ENCODE measurements around the gene CCSER2.
A peak's percentile ranks its signal among the peaks of the same experiment; 100 is the strongest.
"Not testable (repeated sequence)": the region's sequence is repeated elsewhere in the genome, so short reads cannot be mapped to it uniquely, and the experiment has no call there.

CCSER2 gene, protein sequence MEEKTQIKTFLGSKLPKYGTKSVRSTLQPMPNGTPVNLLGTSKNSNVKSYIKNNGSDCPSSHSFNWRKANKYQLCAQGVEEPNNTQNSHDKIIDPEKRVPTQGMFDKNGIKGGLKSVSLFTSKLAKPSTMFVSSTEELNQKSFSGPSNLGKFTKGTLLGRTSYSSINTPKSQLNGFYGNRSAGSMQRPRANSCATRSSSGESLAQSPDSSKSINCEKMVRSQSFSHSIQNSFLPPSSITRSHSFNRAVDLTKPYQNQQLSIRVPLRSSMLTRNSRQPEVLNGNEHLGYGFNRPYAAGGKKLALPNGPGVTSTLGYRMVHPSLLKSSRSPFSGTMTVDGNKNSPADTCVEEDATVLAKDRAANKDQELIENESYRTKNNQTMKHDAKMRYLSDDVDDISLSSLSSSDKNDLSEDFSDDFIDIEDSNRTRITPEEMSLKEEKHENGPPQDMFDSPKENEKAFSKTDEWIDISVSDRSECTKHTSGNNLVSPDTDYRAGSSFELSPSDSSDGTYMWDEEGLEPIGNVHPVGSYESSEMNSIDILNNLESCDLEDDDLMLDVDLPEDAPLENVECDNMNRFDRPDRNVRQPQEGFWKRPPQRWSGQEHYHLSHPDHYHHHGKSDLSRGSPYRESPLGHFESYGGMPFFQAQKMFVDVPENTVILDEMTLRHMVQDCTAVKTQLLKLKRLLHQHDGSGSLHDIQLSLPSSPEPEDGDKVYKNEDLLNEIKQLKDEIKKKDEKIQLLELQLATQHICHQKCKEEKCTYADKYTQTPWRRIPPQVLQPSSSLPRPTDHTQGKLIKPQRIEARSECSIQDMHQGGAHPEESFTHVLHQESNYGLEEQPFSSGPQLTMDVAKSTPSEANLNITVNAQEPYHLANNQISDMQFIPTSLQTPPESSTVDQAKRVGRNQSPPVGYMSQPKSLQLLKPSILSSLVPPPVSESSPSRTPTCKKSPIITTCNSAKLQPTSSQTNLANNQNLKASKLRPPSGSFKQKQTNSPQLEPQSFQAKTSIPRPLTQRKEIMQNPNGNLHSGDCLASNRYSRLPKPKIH

DNA sequence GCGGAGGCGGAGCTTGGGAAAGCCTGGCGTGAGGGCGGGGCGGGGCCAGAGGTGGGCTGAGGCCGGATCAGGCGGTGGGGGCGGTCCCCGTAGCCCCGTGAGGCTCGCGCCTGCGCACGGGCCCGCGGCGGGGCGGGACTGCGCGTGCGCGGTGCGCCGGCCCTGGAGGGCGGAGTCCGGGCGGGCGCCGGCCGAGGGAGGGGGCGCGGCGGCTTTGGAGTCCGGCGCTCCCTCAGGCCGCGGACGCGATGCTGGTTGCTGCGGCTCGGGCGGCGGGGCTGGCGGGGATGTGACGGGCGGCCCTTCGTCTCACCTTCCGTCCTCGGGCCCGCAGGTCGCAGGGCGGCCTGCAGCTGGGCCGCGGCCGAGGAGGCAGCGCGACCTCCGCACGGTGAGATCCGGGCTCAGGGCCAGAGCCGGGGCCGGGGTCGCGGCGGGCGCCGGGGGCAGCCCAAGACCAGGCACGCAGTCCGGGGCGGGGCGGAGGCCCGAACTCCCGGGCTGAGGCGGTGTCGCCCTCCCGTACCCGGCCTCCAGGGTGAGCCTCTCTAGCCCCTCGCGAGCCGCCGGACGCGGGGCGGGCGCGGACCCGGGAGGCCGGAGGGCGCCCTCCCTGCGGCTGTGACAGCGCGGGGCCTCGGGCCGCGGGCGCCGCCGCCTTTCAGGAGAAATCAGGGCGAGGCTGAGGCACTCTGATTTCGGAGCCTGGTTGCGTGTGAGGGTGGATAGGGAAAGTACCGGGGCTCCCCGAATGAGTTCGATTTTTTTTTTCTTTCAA, at the start of gene CCSER2:
Gene CCSER2, plus strand, starts transcription at position 172 of the 778 bp plus-strand sequence. CDS start 42,464 bp downstream, outside the sequence.
- DNase-seq (ENCODE audit: low read depth, low spot score), result peak; percentile 79

DNA sequence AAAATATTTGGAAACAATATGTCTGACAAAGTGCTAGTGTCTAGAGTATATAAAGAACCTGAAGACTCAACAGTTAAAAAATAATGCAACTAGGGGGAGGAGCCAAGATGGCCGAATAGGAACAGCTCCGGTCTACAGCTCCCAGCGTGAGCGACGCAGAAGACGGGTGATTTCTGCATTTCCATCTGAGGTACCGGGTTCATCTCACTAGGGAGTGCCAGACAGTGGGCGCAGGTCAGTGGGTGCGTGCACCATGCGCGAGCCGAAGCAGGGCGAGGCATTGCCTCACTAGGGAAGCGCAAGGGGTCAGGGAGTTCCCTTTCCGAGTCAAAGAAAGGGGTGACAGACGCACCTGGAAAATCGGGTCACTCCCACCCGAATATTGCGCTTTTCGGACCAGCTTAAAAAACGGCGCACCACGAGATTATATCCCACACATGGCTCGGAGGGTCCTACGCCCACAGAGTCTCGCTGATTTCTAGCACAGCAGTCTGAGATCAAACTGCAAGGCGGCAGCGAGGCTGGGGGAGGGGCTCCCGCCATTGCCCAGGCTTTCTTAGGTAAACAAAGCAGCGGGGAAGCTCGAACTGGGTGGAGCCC, 48.4 kb upstream of the CCSER2 start:
- not testable (repeated sequence) for DNase-seq (ENCODE audit: low read depth, low spot score)

DNA sequence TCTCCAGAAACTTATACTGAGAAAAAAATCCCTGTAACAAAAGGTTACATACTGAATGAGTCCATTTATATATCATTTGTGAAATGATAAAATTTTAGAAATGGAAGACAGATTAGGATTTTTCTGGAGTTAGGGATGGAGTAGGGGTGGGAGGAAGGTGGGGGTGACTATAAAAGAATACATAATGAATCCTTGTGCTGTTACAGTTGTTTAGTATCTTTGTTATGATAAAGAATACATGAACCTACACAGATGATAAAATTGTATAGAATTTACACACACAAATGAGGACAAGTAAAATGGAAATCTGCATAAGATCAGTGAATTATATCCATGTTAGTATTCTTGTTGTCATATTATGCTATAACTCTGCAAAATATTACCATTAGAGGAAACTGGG, 41.7 kb upstream of the CCSER2 start:
- DNase-seq (ENCODE audit: low read depth, low spot score), result no peak

DNA sequence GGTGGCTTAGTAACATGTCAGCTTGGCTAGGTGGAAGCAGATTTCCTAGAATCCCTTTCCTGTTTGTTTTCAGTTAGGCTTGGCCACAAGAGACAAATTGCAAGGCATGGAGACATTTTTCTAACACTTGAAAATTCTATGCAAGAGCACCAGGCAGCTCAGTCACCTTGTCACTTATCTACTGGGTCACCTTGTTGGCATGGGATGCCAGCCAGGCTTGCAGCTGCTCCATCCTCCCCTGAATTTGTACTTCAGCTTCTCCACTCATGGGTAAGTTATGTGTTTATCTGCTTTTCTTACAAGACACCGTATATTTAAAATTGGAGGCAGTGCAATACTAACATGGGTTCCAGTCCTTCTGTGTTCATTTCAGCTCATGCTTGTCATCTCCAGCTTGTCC, 40.2 kb upstream of the CCSER2 start:
- DNase-seq (ENCODE audit: low read depth, low spot score), result no peak

DNA sequence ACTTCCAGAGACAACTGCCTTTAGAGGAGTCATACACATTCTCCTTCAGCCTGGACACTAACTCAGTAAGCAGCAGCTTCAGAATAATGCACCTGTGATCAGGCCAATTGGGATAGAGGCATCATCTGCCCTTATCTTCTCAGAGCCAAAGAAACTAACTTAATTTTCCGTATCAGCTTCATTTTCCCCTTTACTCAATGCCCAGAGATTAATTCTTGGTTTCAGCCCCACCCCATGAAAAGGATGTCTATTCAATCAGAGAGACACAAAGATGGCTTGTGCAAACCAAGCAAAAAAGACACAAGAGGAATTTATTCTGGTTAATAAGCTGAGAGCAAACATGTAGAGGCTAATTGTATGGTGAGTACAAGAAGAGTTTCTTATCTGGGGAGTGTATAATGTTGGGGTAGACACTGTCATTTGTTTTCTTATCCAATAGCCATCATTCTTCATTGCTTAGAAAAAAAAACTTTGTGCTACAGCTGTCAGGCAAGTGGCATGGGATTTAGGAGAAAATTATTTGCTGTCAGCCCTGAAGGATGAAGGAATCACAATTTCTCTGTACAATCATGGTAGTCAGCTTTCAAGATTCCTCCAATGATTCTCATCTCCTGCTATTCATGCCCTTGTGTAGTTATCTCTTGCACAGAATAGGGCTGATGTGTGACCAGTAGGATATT, 38.7 kb upstream of the CCSER2 start:
- no peak for DNase-seq (ENCODE audit: low read depth, low spot score)

DNA sequence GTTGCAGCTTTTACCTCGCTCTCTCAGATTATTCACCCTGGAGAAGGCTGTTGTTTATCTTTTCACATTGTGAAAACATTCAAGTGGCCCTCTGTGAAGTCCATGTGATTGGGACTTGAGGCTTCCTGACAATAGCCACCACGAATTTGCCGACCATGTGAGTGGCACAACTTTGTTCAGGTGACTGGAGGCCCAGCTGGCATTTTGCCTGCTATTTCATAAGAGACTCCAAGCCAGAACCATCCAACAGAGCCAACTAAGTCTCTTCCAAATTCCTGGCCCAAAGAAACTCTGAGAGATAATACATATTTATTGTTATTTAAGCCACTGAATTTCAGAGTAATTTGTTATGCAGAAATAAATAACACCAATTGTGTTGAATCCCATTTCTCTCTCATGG, 38.2 kb upstream of the CCSER2 start:
- no peak for DNase-seq (ENCODE audit: low read depth, low spot score)

DNA sequence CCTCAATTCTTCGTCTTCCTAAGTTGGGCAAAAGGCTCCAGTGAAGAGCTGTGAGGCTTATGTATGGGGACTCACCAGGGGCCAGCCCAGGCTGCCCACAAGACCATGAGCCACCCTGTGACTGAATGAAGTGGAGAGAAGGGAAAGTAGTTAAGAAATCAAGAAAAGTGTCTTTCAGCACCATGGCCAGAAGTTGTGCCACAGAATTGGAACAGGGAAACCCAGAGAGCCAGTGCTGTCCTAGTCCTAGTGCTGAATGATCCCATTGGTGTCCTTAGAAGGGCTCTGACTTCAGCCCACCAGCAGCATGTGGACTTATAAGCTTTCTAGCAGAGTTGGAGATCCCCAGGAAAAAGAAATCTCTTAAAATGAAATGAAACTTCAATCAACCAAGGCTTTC, 37.0 kb upstream of the CCSER2 start:
- DNase-seq (ENCODE audit: low read depth, low spot score), result no peak

DNA sequence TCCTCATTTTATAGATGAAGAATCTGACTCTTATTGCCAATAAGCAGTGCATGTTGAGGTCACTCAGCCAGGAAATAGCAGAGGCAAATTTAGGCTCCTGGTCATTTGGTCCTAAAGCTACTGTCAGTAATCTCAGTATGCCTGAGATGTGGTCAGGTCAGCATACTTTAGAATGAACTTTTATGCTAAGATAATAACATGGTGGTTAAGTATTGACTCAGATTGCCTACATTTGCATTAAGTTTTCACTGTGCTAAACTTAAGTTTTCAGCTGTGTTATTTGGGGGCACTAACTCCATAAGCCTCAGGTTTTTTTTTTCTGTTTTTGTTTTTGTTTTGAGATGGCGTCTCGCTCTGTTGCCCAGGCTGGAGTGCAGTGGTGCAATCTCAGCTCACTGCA, 35.9 kb upstream of the CCSER2 start:
- no peak for DNase-seq (ENCODE audit: low read depth, low spot score)

DNA sequence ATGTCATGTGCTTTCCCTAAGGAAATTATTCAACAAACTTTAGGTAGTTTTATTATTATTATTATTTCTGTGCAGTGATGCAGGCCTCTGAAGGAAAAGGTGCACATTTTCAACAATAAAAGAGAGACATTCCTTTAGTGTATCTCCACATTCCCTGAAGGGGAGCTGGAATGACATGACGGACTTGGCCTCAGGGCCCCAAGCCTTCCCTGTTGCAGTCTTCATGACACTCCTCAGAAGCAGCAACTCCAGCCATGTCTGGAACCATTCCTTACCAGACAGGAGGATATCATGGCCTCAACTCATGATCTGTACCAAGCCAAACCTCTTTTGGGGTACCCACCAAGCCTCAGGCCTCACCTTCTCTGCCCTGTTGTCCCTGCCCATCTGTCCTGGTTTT, 35.2 kb upstream of the CCSER2 start:
- no peak for DNase-seq (ENCODE audit: low read depth, low spot score)

DNA sequence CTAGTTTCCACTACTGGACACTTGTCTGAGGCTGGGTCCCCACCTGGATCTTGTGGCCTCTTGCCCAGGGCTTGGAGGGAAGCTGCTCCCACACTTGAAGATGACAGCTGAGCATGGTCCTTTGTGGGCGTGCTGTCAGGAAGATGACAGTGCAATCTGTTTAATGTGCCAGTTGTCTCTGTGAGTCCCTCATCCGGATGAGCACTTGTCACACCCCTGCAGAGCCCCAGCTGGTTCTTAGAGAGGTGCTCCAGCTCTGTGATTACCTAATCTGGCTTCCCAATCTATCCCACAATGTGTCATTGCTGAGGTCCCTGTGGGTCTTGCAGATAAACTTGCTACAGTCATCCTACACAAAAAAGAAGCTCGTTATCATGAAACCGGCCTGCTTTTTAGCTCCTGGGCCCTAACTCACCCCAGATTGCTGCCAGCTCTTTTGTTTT, 34.8 kb upstream of the CCSER2 start:
- no peak for DNase-seq (ENCODE audit: low read depth, low spot score)

DNA sequence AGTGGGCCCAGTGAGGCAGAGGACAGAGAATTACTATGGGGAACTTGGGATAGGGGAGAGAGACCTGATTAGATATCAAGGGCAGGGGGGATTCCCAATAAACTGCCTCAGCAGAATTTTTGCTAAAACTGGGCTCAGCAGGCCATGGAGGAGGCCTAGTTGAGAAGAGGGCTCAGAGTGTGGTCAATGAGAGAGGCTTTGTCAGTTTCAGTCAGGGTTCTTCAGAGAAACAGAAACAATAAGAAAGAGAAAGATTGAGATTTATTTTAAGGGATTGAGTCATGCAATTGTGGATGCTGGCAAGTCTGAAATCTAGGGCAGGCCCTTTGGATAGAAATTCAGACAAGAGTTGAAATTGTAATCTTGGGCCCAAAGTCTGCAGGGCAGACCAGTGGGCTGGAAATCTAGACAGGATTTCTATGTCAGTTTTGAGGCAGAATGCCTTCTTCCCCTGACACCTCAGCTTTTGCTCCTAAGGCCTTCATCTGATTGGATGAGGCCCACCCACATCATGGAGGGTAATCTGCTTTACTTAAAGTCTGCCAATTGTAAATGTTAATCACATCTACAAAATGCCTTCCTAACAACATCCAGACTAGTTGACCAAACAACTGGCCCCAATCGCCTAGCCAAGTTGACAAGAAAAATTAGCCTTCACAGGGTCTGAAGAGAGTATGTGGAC, 33.5 kb upstream of the CCSER2 start:
- no peak for DNase-seq (ENCODE audit: low read depth, low spot score)

DNA sequence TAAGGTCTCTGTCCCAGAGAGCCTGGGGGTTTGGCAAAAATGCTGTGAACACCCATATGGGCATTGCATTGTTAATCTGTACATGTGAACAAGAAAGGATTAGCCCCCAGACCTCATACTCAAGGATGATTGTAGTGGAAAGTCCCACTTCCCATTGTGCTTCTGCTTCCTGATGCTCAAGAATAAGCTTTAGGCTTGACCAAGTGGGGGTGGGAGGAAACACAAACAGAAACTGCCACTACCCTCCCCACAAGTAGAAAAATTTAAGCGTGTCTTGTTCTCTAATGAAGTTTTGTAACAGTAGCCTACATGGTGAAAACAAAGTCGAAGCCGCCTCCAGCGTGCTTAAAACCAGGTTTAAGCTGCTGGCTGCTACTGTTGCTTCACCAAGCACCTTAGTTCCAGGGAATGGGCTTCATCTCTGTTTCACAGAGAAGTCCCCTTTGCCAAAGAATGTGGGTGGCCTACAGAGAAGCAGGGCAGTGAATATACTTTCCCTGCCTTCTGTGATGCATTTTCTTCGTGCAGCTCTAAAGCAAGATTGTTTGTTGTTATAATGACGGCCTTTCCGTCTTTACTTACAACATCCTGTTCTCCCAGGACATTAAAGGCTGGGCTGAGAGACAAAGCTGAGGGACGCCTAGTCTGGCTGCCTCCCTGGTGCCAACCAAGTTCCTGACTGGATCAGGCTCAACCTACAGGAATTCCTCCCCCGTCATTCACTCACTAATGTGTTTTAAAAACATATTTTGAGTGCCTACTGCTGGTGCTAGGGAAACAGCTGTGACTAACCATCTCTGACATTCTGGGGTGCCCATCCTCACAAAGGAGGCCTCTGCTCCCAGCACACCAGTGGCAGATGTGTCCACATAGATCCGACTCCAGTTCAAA, 32.1 kb upstream of the CCSER2 start:
- DNase-seq (ENCODE audit: low read depth, low spot score), result no peak

DNA sequence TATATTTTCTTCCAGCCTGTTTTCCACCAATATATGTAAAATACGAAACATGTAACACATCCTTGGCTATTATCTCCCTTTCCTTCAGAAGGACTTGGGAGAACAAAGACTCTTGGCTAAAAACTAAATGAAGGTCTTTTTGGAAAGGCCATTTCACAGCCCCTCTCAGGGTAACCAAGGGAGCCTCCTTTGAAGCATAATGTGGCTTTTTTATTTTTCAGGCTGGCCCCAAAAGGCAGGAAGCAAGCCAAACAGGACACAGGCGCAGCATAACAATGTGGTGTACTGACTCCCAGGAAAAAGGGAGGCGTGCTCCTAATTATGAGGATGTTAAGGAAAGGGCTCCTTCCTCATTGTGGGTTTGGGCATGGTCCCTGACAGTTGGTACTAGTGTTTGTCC, 30.3 kb upstream of the CCSER2 start:
- no peak for DNase-seq (ENCODE audit: low read depth, low spot score)

DNA sequence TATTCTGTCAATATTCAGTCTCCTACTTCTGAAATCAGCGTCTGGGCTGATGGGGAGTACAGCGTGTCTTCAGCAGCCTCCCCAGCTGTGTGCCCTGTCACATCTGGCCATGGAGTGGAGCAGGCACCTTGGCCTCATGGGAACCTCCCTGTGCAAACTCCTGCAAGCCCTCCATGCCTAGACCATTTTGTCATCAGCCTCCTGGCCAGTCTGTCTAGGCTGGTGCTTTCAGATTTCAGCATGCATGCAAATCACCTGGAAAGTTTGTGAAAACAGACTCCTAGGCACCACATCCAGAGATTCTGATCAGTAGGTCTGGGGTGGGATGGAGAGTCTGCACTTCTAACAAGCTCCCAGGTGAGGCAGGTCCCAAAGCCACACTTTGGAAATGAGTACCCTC, 26.2 kb upstream of the CCSER2 start:
- DNase-seq (ENCODE audit: low read depth, low spot score), result no peak

DNA sequence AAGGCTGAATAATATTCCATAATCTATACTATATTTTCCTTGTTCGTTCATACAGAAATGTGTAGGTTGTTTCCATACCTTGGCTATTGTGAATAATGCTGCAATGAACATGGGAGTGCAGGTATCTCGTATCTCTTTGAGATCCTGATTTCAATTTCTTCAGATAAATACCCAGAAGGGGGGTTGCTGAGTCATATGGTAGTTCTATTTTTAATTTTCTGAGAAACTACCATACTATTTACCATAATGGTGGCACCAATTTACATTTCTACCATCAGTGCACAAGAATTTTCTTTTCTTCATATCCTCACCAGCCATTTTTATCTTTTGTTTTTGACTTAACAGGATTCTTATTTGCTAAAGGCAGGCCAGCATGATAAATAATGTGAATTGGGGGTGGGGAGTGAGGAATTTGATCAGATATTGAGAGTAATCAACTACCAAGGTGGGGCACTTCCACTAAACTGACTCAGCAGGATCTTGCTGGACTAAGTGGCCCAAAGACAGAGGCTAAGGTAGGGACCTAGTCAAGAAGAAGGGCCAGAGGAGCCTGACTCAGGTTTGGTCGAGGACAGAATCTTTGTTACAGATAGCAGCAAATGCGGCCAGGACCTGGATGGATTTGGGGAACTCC, 21.5 kb upstream of the CCSER2 start:
- no peak for DNase-seq (ENCODE audit: low read depth, low spot score)

DNA sequence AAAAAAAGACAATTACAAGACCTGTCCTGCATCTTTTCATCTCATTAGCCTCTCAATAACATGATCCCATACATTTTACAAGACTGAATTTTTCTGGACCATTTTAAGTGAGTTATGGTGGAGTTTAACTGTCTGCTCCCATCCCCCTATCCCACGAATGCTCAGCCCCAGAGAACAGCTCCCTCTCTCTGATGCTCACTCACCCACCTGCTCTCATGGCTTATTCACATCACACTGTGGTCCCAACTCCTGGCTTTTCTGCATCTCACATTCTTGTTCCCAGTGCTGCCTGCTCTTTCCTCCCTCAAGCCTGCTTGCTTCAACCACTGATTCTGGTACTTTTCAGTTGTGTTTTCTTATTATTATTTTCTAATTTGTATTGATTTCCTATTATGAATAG, 20.4 kb upstream of the CCSER2 start:
- no peak for DNase-seq (ENCODE audit: low read depth, low spot score)

DNA sequence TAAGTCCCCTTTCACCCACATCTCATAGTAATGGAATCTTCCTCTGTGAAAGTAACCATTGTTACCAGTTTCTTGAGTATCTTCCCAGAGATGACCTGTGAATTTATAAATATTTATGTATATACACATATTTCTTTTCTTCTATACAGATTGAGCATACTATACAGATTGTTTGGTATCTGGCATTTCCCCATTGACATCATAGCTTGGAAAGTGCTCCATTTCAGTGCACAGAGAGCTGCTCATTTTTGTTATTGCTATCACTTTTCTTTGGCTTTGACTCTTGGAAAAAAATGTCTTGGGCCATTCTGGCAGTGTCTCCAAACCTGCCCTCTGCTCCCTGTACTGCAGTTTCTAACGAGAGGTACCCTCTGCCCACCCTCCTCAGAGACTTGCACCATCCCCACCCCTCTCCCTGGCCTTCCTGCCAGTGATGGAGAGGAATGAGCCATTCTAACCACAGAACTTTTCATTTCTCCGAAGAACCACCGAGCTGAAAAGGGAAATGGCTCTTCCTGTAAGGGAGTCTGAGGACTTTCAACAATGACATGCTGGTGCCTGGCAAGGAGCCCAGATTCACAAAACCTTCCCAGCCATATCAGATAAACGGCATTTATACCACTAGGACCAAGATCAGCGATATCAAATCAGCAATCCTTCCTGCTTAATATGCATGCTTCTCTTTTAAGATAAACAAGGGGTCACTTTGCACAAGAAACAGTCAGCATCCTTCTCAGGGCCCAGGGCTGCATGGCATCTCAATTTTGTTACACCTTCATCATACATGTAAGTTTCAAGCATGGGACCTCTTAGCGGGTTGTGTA, 19.7 kb upstream of the CCSER2 start:
- DNase-seq (ENCODE audit: low read depth, low spot score), result no peak

DNA sequence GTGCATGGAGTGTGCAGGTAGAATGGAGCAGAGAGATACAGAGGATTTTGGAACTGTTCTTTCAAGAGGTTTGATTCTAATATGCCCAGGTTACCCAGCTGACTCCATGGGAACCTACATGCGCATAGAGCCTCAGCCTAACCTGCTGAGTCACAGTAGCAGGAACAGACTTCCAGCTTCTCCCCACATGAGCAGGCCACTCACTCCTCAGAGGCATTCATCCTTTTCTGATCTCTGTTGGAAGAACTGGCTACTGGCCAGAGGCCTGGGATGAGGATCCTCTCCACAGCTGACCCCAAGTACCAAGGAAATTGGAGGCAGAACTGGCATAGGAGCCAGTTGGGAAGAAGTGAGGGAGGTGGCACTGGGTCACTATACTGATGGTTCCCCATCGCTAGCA, 17.9 kb upstream of the CCSER2 start:
- DNase-seq (ENCODE audit: low read depth, low spot score), result no peak

All from activated CD4-positive, CD25-positive, alpha-beta regulatory T cell treated with anti-CD3 and anti-CD28 coated beads, Interleukin-2, amount 50 U/mL, for 16 hours (primary cell).